Pancreas (tissue), 10 donors: Measurements from ENCODE around the gene GDPD2. TPM values are rescaled to one million over a fixed set of nuclear protein-coding genes. Genes with fewer than 3 reads are reported as not detected.
"Not testable (repeated sequence)": the region's sequence is repeated elsewhere in the genome, so short reads cannot be mapped to it uniquely, and the experiment has no call there.

ENCODE experiments used
- ATAC-seq, 4 donors: fragments of 200-7000 bp; cut with Tn5 transposase; one replicate each; pipeline versions ENCODE4 v1.8.0 to v1.9.1; 2020; ENCODE audit warnings: mild to moderate bottlenecking in 4 of 4, moderate library complexity in 4 of 4
- DNase-seq, 6 donors: peaks; one replicate each; pipeline ENCODE4 v3.0.0-alpha.2; 2020
- FAIRE-seq: peaks from 2 replicates; lab custom pipeline; 2012; peaks lifted over from hg19 to GRCh38; lab: Jason Lieb, UNC
- H3K27ac ChIP-seq, 4 donors: fragments of 200-600 bp; sonication (generic); 1 replicate in 3 of 4; 2 replicates in 1 of 4; pipeline versions ENCODE4 v1.5.0 to v1.8.0; 2020
- H3K27me3 ChIP-seq, 4 donors: fragments of 200-600 bp; one replicate each; pipeline ENCODE4 v1.8.0; 2021
- H3K36me3 ChIP-seq, 3 donors: fragments of 200-600 bp; sonication (generic) in 1 of 3; one replicate each; pipeline versions ENCODE4 v1.5.0 to v1.8.0; 2020 to 2021
- H3K4me1 ChIP-seq, 3 donors: fragments of 200-600 bp; one replicate each; pipeline ENCODE4 v1.8.0; 2021
- H3K4me3 ChIP-seq, 4 donors: fragments of 200-600 bp; sonication (generic) in 2 of 4; one replicate each; pipeline versions ENCODE4 v1.5.0 to v1.8.0; 2020 to 2021
- H3K9me3 ChIP-seq, 4 donors: fragments of 200-600 bp; one replicate each; pipeline ENCODE4 v1.8.0; 2021
- WGBS, 2 donors: extraction: QIAGEN DNeasy Blood & Tissue Kit; methylation state at CpG; one replicate each; pipeline ENCODE4 v1.1.7; 2013; 5-methylcytosine and 5-hydroxymethylcytosine counted together
- intact Hi-C, 3 donors: fragments of 100-400 bp; cut with DNase I; formaldehyde crosslinking; loops; one replicate each; pipeline versions ENCODE4 v1.11.1 to v1.14.2; 2022
- polyA plus RNA-seq, 2 donors: library from polyadenylated mRNA; stranded (reverse); fragments of 200-250 nt; gene quantifications; one replicate each; pipeline ENCODE4 v1.2.3, GENCODE V29; 2013
- total RNA-seq, 6 donors: library from RNA; stranded (reverse); fragmentation: NEBNext Ultra II Directional in 4 of 6; extraction: Animal tissue kit (Norgen Biotek cat#: 25700) in 4 of 6; gene quantifications; one replicate each; pipeline versions ENCODE4 v1.2.1 to v1.2.4, GENCODE V29; 2021 to 2023
- TF ChIP-seq, protein P1 (sequence below), 4 donors: fragments of 200-600 bp; sonication (generic) in 3 of 4; IDR thresholded peaks; one replicate each; pipeline versions ENCODE4 v1.5.0 to v1.8.0; 2021; ENCODE audit warnings: antibody characterized with exemption in 4 of 4
- donor health status: healthy with polysubstance abuse.
- donor health status: DM: no; HTN: no; CAD: no; lungs with moderate emphysema.
- donor health status: DM: no; HTN: no; CAD: no.
- donor health status: control.
- donor health status: control.
- donor health status: Bipolar disorder and iron deficiency.
- donor health status: DM: yes; HTN: yes; CAD: no.
- donor health status: DM: no; HTN: no; CAD: no.
- donor health status: DM: no; HTN: no; CAD: no.
- donor health status: DM: yes; HTN: yes; CAD: no.

Gene GDPD2, protein sequence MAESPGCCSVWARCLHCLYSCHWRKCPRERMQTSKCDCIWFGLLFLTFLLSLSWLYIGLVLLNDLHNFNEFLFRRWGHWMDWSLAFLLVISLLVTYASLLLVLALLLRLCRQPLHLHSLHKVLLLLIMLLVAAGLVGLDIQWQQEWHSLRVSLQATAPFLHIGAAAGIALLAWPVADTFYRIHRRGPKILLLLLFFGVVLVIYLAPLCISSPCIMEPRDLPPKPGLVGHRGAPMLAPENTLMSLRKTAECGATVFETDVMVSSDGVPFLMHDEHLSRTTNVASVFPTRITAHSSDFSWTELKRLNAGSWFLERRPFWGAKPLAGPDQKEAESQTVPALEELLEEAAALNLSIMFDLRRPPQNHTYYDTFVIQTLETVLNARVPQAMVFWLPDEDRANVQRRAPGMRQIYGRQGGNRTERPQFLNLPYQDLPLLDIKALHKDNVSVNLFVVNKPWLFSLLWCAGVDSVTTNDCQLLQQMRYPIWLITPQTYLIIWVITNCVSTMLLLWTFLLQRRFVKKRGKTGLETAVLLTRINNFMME
- total RNA-seq (not detected), polyA plus RNA-seq (not detected)

DNA sequence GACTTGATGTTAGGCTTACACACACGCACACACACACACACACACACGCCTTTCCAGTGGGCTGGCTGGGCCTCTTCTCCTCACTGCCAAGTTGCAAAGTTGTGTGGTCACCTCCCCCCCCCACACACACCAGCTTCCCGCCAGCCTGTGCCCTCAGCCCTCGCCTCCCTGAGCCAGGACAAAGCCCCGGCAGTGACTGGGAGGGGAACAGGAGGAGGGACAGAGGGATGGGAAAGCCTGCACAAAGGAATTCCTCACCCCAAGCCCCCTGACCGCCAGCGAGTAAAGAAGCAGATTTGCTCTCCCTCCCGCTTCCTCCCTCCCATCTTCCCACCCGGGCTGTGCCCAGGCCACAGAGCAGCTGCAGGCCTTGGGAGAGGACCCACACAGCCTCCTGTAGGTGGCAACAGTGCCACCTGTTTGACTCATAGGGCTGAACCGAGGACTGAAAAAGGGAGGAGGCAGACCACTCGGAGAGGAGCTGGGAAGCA, at the start of gene GDPD2:
TSS of gene GDPD2 (plus strand) at position 464 of the 491 bp plus-strand sequence. CDS start 1,671 bp downstream, outside the sequence.
- FAIRE-seq, result no peak
- no peaks in the 10 kb centered on the region for H3K9me3 ChIP-seq
- H3K4me3 ChIP-seq, result no peak within 1 kb of the TSS
- H3K27me3 ChIP-seq, result peaks cover 0 to 13% (median 0%) of the 10 kb centered on the region in 4 donors
- H3K4me1 ChIP-seq, result no peaks in the 10 kb centered on the region
- TF ChIP-seq, protein P1, sequence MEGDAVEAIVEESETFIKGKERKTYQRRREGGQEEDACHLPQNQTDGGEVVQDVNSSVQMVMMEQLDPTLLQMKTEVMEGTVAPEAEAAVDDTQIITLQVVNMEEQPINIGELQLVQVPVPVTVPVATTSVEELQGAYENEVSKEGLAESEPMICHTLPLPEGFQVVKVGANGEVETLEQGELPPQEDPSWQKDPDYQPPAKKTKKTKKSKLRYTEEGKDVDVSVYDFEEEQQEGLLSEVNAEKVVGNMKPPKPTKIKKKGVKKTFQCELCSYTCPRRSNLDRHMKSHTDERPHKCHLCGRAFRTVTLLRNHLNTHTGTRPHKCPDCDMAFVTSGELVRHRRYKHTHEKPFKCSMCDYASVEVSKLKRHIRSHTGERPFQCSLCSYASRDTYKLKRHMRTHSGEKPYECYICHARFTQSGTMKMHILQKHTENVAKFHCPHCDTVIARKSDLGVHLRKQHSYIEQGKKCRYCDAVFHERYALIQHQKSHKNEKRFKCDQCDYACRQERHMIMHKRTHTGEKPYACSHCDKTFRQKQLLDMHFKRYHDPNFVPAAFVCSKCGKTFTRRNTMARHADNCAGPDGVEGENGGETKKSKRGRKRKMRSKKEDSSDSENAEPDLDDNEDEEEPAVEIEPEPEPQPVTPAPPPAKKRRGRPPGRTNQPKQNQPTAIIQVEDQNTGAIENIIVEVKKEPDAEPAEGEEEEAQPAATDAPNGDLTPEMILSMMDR (IDR thresholded peaks at IDR 0.05), result peak in 1 of 4 donors; percentile 19
- H3K36me3 ChIP-seq, result no peaks in the 10 kb centered on the region
- ATAC-seq, result peak; percentile 77 to 96 (median 90)
- WGBS, 2 donors, result 27 to 34% methylated on average over 11 of the region's 11 CpGs
- intact Hi-C loops, result loop anchor here in 1 of 3 donors (10.0 kb wide), 1 partner anchor 242 kb away; no protein-coding TSS in a partner anchor
- H3K27ac ChIP-seq, result no peak within 1 kb of the TSS
- peak in 4 of 6 donors; percentile 8 to 63 (median 55) for DNase-seq

DNA sequence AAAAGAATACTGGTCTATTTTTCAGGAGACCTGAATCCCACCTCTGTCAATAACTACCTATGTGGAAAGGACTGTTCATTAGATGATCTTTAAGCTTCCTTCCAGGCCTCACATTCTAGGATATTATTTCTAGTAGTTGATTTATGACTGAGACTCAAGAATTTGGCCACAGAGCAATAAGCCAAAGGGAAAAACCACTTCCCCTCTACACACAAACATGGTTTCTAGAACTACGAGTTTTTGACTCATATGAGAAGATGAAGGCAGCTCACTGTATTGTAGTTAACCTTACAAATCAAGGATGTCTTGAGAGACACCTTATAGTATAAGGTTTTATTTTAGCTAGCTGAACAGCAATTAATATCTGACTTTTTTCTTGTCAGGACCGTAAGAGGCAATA, 36.9 kb upstream of the GDPD2 start:
- no peaks in the 10 kb centered on the region for H3K27me3 ChIP-seq
- no peak for DNase-seq
- intact Hi-C loops, result no loop called here
- H3K4me1 ChIP-seq, result no peaks in the 10 kb centered on the region
- H3K9me3 ChIP-seq, result no peaks in the 10 kb centered on the region
- ATAC-seq, result no peak
- WGBS, 2 donors, result 68 to 97% methylated on average over 2 of the region's 2 CpGs
- TF ChIP-seq, protein P1 (IDR thresholded peaks at IDR 0.05), result no peak
- no peak overlapping the region for H3K27ac ChIP-seq
- H3K36me3 ChIP-seq, result no peaks in the 10 kb centered on the region
- H3K4me3 ChIP-seq, result no peak overlapping the region
- FAIRE-seq, result no peak

DNA sequence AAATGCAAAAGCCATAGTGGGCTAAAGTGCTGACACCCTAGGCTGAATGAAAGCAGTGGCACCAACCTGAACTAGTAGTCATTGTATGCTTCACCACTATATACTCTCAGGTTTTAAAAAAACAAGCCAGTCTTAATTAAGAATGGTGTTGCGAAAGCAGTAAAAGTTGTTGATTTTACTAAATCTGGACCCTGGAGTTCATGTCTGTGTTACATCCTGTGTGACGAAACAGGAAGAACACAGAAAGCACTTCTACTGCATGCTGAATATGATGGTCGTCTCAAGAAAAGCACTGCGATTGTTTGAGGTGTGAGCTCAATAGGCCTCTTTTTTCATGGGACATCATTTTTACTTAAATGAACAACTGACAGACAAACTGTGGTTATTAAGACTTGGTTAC, 24.2 kb upstream of the GDPD2 start:
- Histone ChIP-seq H3K9me3 (no peaks in the 10 kb centered on the region), H3K4me3 (no peak overlapping the region), H3K27ac (no peak overlapping the region), H3K27me3 (peaks cover 0 to 5% (median 0%) of the 10 kb centered on the region in 4 donors), H3K36me3 (no peaks in the 10 kb centered on the region), H3K4me1 (no peaks in the 10 kb centered on the region)
- TF ChIP-seq, protein P1 (IDR thresholded peaks at IDR 0.05), result no peak
- intact Hi-C loops, result no loop called here
- FAIRE-seq, result no peak
- no peak for ATAC-seq
- WGBS, 2 donors, result 82 to 86% methylated on average over 4 of the region's 4 CpGs
- no peak for DNase-seq

DNA sequence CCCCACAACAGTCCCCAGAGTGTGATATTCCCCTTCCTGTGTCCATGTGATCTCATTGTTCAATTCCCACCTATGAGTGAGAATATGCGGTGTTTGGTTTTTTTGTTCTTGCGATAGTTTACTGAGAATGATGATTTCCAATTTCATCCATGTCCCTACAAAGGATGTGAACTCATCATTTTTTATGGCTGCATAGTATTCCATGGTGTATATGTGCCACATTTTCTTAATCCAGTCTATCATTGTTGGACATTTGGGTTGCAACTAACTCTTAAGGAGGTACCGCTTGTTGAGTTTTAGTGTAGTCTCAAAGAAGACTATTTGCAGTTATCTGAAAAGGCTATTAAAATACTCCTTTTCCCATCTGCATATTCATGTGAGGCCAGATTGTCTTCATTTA, 22.9 kb upstream of the GDPD2 start:
- H3K4me1 ChIP-seq, FAIRE-seq, H3K27me3 ChIP-seq, H3K27ac ChIP-seq, ATAC-seq, H3K4me3 ChIP-seq, H3K36me3 ChIP-seq, intact Hi-C loops, H3K9me3 ChIP-seq, DNase-seq: not testable (repeated sequence)
- 91 to 95% methylated on average over 1 of the region's 3 CpGs for WGBS, 2 donors

DNA sequence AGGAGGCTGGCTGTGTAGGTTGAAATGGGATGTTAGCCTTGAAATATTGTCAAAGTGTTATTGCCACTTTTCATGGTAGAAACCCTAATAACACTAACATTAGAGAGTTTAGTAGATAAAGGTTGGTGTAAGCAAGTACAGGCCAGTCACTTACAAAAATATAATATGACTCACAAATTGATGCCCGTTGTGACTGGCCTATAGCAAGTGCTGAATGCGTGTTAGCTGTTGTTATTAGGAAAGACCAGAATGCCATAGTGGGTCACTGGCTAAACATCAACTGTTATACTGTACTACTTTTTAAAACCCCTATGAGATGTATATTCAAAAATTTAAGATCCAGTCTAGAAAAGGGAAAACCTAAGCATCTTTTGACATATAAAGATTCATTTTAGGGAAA, 20.4 kb upstream of the GDPD2 start:
- H3K27me3 ChIP-seq, result peaks cover 0 to 2% (median 0%) of the 10 kb centered on the region in 4 donors
- DNase-seq, result no peak
- H3K4me1 ChIP-seq, result no peaks in the 10 kb centered on the region
- no peaks in the 10 kb centered on the region for H3K36me3 ChIP-seq
- no peak overlapping the region for H3K4me3 ChIP-seq
- no peak overlapping the region for H3K27ac ChIP-seq
- no peak for ATAC-seq
- no peak for FAIRE-seq
- TF ChIP-seq, protein P1 (IDR thresholded peaks at IDR 0.05), result no peak
- no peaks in the 10 kb centered on the region for H3K9me3 ChIP-seq
- whole genome bisulfite sequencing, 2 donors, result 70 to 96% methylated on average over 2 of the region's 2 CpGs
- intact Hi-C loops, result no loop called here
